ENCODE measurements around the gene ZNF597.

- no peak for TF ChIP-seq CTCF (IDR thresholded peaks at IDR 0.05; ENCODE audit: insufficient read depth, low read length, poor library complexity, severe bottlenecking)
- TF ChIP-seq EZH2phosphoT487 (conservative IDR thresholded peaks at IDR 0.05; ENCODE audit: low read length), result no peak
Measured at GRCh38 chr16:3413730-3414379, 29.4 kb downstream of the ZNF597 start.
